GM12878 (cell line): ENCODE results near the gene GAMT. TPM values are rescaled to one million over a fixed set of nuclear protein-coding genes. Genes with fewer than 3 reads are reported as not detected.

Source experiments
- ATAC-seq: fragments of 200-7000 bp; cut with Tn5 transposase; 3 replicates; pipeline ENCODE4 v1.9.1; 2020; ENCODE audit warnings: mild to moderate bottlenecking, moderate library complexity
- BruUV-seq: library from RNA; stranded (reverse); fragments of 400-500 nt; replicated peaks from 2 replicates; lab custom pipeline; 2021; lab: Mats Ljungman, UMichigan
- CTCF ChIA-PET: fragments of 300-600 bp; sonication (Branson Sonifier 250); formaldehyde crosslinking; extraction: SDS; loops from one replicate; lab custom pipeline; 2021; ENCODE audit warnings: inconsistent platforms; lab: Yijun Ruan, JAX
- POLR2A ChIA-PET: fragments of 350-600 bp; formaldehyde crosslinking; extraction: SDS; loops from one replicate; lab custom pipeline; 2021; ENCODE audit warnings: inconsistent platforms; lab: Charles Lee
- RAD21 ChIA-PET: fragments of 300-600 bp; sonication (Branson Sonifier 250); formaldehyde crosslinking; loops from one replicate; lab custom pipeline; 2023; ENCODE audit warnings: antibody characterized with exemption; ENCODE audit not compliant: unreplicated experiment; lab: Charles Lee
- SMC1A ChIA-PET: fragments of 300-600 bp; sonication (Branson Sonifier 250); formaldehyde crosslinking; loops from one replicate; lab custom pipeline; 2023; ENCODE audit not compliant: unreplicated experiment, uncharacterized antibody; lab: Charles Lee
- DNase-seq: peaks from one replicate; pipeline ENCODE4 v3.0.0-alpha.2; 2011; ENCODE audit warnings: low read depth, low spot score
- FAIRE-seq: peaks from 3 replicates; lab custom pipeline; 2011; peaks lifted over from hg19 to GRCh38; lab: Jason Lieb, UNC
- H2AFZ ChIP-seq: 2 replicates; pipeline ENCODE4 v1.6.0; 2011; ENCODE audit warnings: low read depth, low read length, control low read depth; ENCODE audit not compliant: control insufficient read depth
- H3K27ac ChIP-seq: 2 replicates; pipeline ENCODE4 v1.5.1; 2011; ENCODE audit warnings: control low read depth; ENCODE audit not compliant: control insufficient read depth, insufficient read depth
- H3K27me3 ChIP-seq, 2 experiments: replicated peaks in 1 of 2; 2 replicates each; pipeline versions ENCODE4 v1.6.0 to v1.6.1; 2011; ENCODE audit warnings: low read length in 1 of 2; ENCODE audit not compliant: control insufficient read depth in 2 of 2, insufficient read depth in 2 of 2
- H3K36me3 ChIP-seq, 2 experiments: 2 replicates each; pipeline ENCODE4 v1.5.1; 2011; ENCODE audit warnings: low read length in 1 of 2; ENCODE audit not compliant: control insufficient read depth in 2 of 2, insufficient read depth in 2 of 2
- H3K4me1 ChIP-seq: 2 replicates; pipeline ENCODE4 v1.6.1; 2011; ENCODE audit warnings: mild to moderate bottlenecking, low read length, moderate library complexity, mixed read lengths; ENCODE audit not compliant: control insufficient read depth, insufficient read depth
- H3K4me2 ChIP-seq: 2 replicates; pipeline ENCODE4 v1.6.0; 2011; ENCODE audit warnings: control low read depth; ENCODE audit not compliant: control insufficient read depth, insufficient read depth
- H3K4me3 ChIP-seq: fragments of 200-600 bp; sonication (generic); 2 replicates; pipeline ENCODE4 v1.5.1; 2016
- H3K79me2 ChIP-seq: 2 replicates; pipeline ENCODE4 v1.6.0; 2011; ENCODE audit warnings: low read length; ENCODE audit not compliant: control insufficient read depth, insufficient read depth
- H3K9ac ChIP-seq: 2 replicates; pipeline ENCODE4 v1.8.0; 2011; ENCODE audit warnings: low read length, control low read depth, mixed read lengths; ENCODE audit not compliant: control insufficient read depth, insufficient read depth
- H3K9me3 ChIP-seq: replicated peaks from 3 replicates; pipeline ENCODE4 v1.5.1; 2011; ENCODE audit warnings: mild to moderate bottlenecking, low read length; ENCODE audit not compliant: control insufficient read depth, insufficient read depth
- H4K20me1 ChIP-seq: 2 replicates; pipeline ENCODE4 v1.6.0; 2011; ENCODE audit not compliant: control insufficient read depth, insufficient read depth
- ATF2 ChIP-seq: IDR thresholded peaks from 2 replicates; pipeline ENCODE4 v1.6.1; 2012; ENCODE audit warnings: low read length, inconsistent platforms
- ATF3 ChIP-seq: IDR thresholded peaks from 2 replicates; pipeline ENCODE4 v1.6.1; 2011; ENCODE audit warnings: low read depth, mild to moderate bottlenecking, low read length, moderate library complexity, borderline replicate concordance; ENCODE audit errors: extremely low read depth
- BRCA1 ChIP-seq: IDR thresholded peaks from 2 replicates; pipeline ENCODE4 v1.6.1; 2011; ENCODE audit warnings: low read depth, low read length, improper control_type of control experiment
- CEBPB ChIP-seq, 2 experiments: fragments of 150-350 bp in 1 of 2; IDR thresholded peaks; 2 replicates each; pipeline ENCODE4 v1.6.1; 2012 to 2014; ENCODE audit warnings: low read depth in 2 of 2, low read length in 2 of 2, borderline replicate concordance in 1 of 2, inconsistent platforms in 1 of 2
- DPF2 ChIP-seq: fragments of 450-650 bp; IDR thresholded peaks from 2 replicates; pipeline ENCODE4 v1.6.1; 2017; ENCODE audit warnings: mild to moderate bottlenecking
- ELK1 ChIP-seq: IDR thresholded peaks from 2 replicates; pipeline ENCODE4 v1.6.1; 2012; ENCODE audit warnings: low read depth, low read length, improper control_type of control experiment
- EZH2 ChIP-seq: IDR thresholded peaks from 2 replicates; pipeline ENCODE4 v1.6.1; 2012; ENCODE audit warnings: low read depth, mild to moderate bottlenecking, control low read depth, inconsistent platforms, low read length, borderline replicate concordance; ENCODE audit not compliant: control insufficient read depth
- FOXM1 ChIP-seq: IDR thresholded peaks from 2 replicates; pipeline ENCODE4 v1.6.1; 2012; ENCODE audit warnings: low read depth, mild to moderate bottlenecking, inconsistent platforms, low read length, moderate library complexity
- KAT2A ChIP-seq: conservative IDR thresholded peaks from 2 replicates; pipeline ENCODE4 v1.6.1; 2011; ENCODE audit warnings: low read depth, low read length; ENCODE audit not compliant: control insufficient read depth
- KDM1A ChIP-seq: fragments of 200-600 bp; sonication (generic); IDR thresholded peaks from 2 replicates; pipeline ENCODE4 v1.6.1; 2016; ENCODE audit warnings: borderline replicate concordance
- LARP7 ChIP-seq: fragments of 450-650 bp; IDR thresholded peaks from 2 replicates; pipeline ENCODE4 v1.6.1; 2017; ENCODE audit warnings: mild to moderate bottlenecking
- PBX3 ChIP-seq: IDR thresholded peaks from 2 replicates; pipeline ENCODE4 v1.6.1; 2011; ENCODE audit warnings: mild to moderate bottlenecking, low read depth, low read length, moderate library complexity; ENCODE audit not compliant: insufficient replicate concordance
- RBBP5 ChIP-seq: fragments of 200-600 bp; sonication (generic); conservative IDR thresholded peaks from 2 replicates; pipeline ENCODE4 v1.6.1; 2016
- SREBF2 ChIP-seq: IDR thresholded peaks from 2 replicates; pipeline ENCODE4 v1.6.1; 2012; ENCODE audit warnings: mild to moderate bottlenecking, low read length
- STAT3 ChIP-seq: IDR thresholded peaks from 2 replicates; pipeline ENCODE4 v1.6.1; 2011; ENCODE audit warnings: low read depth, low read length, improper control_type of control experiment
- ZBTB4 ChIP-seq: fragments of 450-650 bp; formaldehyde crosslinking; IDR thresholded peaks from 2 replicates; pipeline ENCODE4 v1.4.0; 2022; ENCODE audit warnings: mild to moderate bottlenecking, moderate library complexity
- ZNF384 ChIP-seq: IDR thresholded peaks from 2 replicates; pipeline ENCODE4 v1.6.1; 2012; ENCODE audit warnings: low read depth, mild to moderate bottlenecking, low read length, improper control_type of control experiment, borderline replicate concordance
- WGBS: methylation state at CpG from one replicate; pipeline ENCODE4 v1.1.6; 2016; ENCODE audit warnings: low lambda C conversion rate; ENCODE audit not compliant: insufficient replicate concordance, insufficient coverage; ENCODE audit errors: missing lambda C conversion rate; 5-methylcytosine and 5-hydroxymethylcytosine counted together
- in situ Hi-C: fragments of 300-500 bp; cut with MboI; formaldehyde crosslinking; loops from 9 replicates; pipeline ENCODE4 v1.14.3; 2018; ENCODE audit warnings: mixed read lengths
- intact Hi-C: fragments of 100-400 bp; cut with micrococcal nuclease; formaldehyde crosslinking; loops from one replicate; pipeline ENCODE4 v1.14.2; 2022; ENCODE audit not compliant: unreplicated experiment
- polyA plus RNA-seq, 11 experiments: library from polyadenylated mRNA; depleted of rRNA in 4 of 11; unstranded in 6 of 11; stranded (reverse) in 5 of 11; fragments of >200 nt; fragmentation: Nextera tagmentation in 4 of 11; fragmentation: Illumina TruSeq in 1 of 11; extraction: Ambion mirVana in 4 of 11; extraction: Trizol in 1 of 11; gene quantifications; 1 replicate in 1 of 11; 2 replicates in 10 of 11; pipeline versions ENCODE4 v1.2.1 to v1.2.3, GENCODE V29; 2011 to 2016; ENCODE audit warnings: inconsistent platforms in 2 of 11, missing spikeins in 2 of 11, low read depth in 1 of 11
- total RNA-seq, 4 experiments: library from RNA; depleted of rRNA in 3 of 4; stranded (reverse); fragments of >200 nt in 3 of 4; fragmentation: Illumina TruSeq in 1 of 4; extraction: Trizol in 1 of 4; gene quantifications; 2 replicates each; pipeline versions ENCODE4 v1.2.1 to v1.2.3, GENCODE V29; 2013 to 2021

The GAMT gene
- total and polyA plus RNA-seq, 10 of the 15 experiments (the other 5 are each of a cell fraction or from before 2014, with no cell fraction given): 1.6 to 131 (median 38.8) TPM

- in situ Hi-C loops (no loop called here), intact Hi-C loops (no loop called here)
- DNase-seq: no peak
- no peak overlapping the region for H2AFZ ChIP-seq
- ChIA-PET CTCF (no interaction called here), POLR2A (no interaction called here), SMC1A (no interaction called here), RAD21 (no interaction called here)
- H3K79me2 ChIP-seq: peaks cover 9% of the 10 kb centered on the region
- H3K4me3 ChIP-seq: no peak overlapping the region
- H3K27ac ChIP-seq: no peak overlapping the region
- peaks cover 23 to 59% of the 10 kb centered on the region in 2 experiments; a peak in 3 of 4 replicates for H3K36me3 ChIP-seq
- no peak for ATAC-seq
- BruUV-seq: no TSS peak
- no peaks in the 10 kb centered on the region for H3K4me1 ChIP-seq
- H3K9me3 ChIP-seq: no peaks in the 10 kb centered on the region
- H3K4me2 ChIP-seq: no peak overlapping the region
- no peaks in the 10 kb centered on the region for H3K27me3 ChIP-seq
- H4K20me1 ChIP-seq: no peaks in the 10 kb centered on the region
- FAIRE-seq: no peak
- 92% methylated on average over 16 of the region's 16 CpGs for WGBS
- no peak overlapping the region for H3K9ac ChIP-seq
- TF ChIP-seq BRCA1 (no peak), KDM1A (no peak), CEBPB (IDR thresholded peaks at IDR 0.05; ENCODE audit: borderline replicate concordance in 1 of 2, low read depth in 2 of 2, low read length in 2 of 2) (no peak), SREBF2 (no peak), PBX3 (no peak), DPF2 (no peak), RBBP5 (no peak), KAT2A (no peak), ZNF384 (no peak), ZBTB4 (CRISPR knock-in tag) (no peak), ELK1 (no peak), EZH2 (no peak), FOXM1 (no peak), LARP7 (no peak), ATF2 (no peak), STAT3 (no peak), ATF3 (no peak)
These were observed 21.0 kb upstream of the GAMT start for GRCh38 chr19:1422360-1422759.
